Measurements from ENCODE around the gene SEC61B. TPM values are rescaled to one million over a fixed set of nuclear protein-coding genes. Genes with fewer than 3 reads are reported as not detected.

SEC61B gene
- total RNA-seq, 1 experiment from 2014 or later, result 167 TPM

DNA sequence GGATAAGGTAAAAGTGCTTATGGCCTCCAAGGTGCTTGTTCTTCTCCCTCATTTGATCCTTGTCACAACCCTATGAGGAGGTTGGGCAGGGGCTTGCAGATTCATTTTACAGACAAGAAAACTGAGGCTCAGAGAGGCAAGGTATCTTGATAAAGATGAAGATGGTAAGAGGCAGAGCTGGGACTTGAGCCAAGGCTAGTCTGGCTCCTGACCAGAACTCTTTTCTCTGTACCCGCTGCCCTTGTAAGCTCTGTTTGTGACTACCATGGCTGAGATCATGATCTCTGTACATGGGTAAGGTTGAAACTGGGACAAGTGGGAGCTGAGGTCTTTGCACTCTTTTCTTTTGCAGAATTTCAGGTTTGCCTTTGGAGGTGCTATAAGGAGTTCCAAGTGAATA, 33.6 kb downstream of the SEC61B start (continued):
- no peak for TF ChIP-seq GRHL2 (CRISPR knock-in tag; IDR thresholded peaks at IDR 0.05; ENCODE audit: insufficient replicate concordance, severe bottlenecking)

DNA sequence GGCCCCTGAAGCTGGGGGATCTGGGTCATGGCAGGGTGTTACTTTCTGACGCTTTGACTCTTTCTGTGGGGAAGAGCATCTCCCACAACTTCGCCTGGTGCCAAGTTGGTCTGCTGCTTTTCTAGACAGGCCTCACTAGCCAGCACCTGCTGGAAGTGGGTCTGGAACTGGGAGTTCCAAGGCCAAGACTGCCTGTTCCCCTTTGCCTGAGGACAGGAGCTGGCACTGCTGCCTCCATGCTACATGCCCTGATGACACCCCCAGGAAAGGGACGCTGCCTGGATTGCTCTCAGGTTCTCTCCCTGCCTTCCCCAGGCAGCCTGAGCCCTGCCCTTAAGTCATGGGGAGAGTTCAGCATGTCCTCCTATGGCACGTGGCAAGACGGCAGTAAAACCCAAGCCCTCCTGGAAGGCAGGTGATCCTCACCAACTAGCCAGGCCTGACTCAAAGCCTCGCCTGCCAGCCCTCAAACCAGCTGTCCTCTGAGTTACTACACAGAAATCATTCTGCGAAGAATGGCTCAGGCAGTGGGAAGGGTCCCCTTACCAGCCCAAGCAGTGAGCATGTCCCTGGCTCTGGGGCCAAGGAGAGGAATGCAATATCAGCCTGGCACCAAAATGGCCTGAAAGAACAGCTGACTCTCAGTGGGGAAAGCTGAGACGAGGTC, 35.8 kb downstream of the SEC61B start:
- Mint-ChIP-seq H3K4me1 (peaks cover 16% of the 10 kb centered on the region), H3K27ac (no peak overlapping the region)
- POLR2A ChIA-PET, result no interaction called here

DNA sequence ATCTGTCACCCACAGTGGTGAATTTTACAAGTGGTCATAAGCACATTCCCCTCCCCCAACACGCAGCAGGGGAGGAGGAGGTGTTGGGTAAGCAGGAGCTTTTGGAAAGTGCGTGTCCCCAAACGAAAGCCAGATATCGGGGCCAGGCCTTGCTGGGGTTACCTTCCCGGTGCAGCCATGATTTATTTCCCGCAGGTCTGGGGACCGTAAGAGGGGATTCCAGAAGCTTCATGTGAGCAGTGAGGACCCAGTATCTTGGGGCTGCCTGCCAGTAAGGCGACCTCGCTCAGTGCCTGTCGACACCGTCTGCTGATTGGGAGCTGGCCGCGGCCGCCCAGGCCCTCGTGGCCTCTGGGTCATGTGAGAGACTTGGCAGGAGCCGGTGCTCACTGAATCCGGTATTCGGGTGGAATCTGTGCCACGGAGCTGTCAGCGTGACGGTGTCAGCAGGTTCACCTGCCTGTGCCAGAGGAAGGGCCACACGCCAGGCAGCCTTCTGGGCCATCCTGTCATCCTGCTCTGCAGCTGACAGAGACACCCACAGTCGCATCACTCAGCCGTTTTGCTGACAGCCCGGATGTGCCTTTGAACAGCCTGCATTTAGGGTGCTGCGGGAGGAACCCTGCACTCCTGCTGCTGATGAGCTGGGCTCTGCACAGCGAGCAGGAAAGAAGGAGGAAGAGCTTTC, 37.3 kb downstream of the SEC61B start:
- Mint-ChIP-seq H3K27ac (no peak overlapping the region), H3K4me3 (no peak overlapping the region), H3K36me3 (no peaks in the 10 kb centered on the region), H3K4me1 (peaks cover 16% of the 10 kb centered on the region), H3K27me3 (ENCODE audit: low read depth) (no peaks in the 10 kb centered on the region), H3K9me3 (no peaks in the 10 kb centered on the region)
- ChIA-PET CTCF (interaction anchor here (0.7 to 2.1 kb wide), 5 partner anchors 28 to 96 kb away, joined by 3 to 18 read pairs (median 4); no protein-coding TSS in a partner anchor), POLR2A (interaction anchor here (0.7 kb wide), 1 partner anchor 75 kb away, joined by 3 read pairs; no protein-coding TSS in a partner anchor)
- peak; percentile 62 for ATAC-seq
- TF ChIP-seq, protein P1, sequence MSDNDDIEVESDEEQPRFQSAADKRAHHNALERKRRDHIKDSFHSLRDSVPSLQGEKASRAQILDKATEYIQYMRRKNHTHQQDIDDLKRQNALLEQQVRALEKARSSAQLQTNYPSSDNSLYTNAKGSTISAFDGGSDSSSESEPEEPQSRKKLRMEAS (CRISPR knock-in tag; IDR thresholded peaks at IDR 0.05), result 0 out of 2 replicates have a peak, but pooled peaks have one; percentile 16
- TF ChIP-seq, protein P2, sequence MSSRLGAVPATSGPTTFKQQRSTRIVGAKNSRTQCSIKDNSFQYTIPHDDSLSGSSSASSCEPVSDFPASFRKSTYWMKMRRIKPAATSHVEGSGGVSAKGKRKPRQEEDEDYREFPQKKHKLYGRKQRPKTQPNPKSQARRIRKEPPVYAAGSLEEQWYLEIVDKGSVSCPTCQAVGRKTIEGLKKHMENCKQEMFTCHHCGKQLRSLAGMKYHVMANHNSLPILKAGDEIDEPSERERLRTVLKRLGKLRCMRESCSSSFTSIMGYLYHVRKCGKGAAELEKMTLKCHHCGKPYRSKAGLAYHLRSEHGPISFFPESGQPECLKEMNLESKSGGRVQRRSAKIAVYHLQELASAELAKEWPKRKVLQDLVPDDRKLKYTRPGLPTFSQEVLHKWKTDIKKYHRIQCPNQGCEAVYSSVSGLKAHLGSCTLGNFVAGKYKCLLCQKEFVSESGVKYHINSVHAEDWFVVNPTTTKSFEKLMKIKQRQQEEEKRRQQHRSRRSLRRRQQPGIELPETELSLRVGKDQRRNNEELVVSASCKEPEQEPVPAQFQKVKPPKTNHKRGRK (CRISPR knock-in tag; IDR thresholded peaks at IDR 0.05; ENCODE audit: borderline replicate concordance), result no peak
- TF ChIP-seq, protein P3, sequence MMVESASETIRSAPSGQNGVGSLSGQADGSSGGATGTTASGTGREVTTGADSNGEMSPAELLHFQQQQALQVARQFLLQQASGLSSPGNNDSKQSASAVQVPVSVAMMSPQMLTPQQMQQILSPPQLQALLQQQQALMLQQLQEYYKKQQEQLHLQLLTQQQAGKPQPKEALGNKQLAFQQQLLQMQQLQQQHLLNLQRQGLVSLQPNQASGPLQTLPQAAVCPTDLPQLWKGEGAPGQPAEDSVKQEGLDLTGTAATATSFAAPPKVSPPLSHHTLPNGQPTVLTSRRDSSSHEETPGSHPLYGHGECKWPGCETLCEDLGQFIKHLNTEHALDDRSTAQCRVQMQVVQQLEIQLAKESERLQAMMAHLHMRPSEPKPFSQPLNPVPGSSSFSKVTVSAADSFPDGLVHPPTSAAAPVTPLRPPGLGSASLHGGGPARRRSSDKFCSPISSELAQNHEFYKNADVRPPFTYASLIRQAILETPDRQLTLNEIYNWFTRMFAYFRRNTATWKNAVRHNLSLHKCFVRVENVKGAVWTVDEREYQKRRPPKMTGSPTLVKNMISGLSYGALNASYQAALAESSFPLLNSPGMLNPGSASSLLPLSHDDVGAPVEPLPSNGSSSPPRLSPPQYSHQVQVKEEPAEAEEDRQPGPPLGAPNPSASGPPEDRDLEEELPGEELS (CRISPR knock-in tag; IDR thresholded peaks at IDR 0.05), result peak; percentile 44; the same call in 1 of the 2 replicates
- TF ChIP-seq, protein P4, sequence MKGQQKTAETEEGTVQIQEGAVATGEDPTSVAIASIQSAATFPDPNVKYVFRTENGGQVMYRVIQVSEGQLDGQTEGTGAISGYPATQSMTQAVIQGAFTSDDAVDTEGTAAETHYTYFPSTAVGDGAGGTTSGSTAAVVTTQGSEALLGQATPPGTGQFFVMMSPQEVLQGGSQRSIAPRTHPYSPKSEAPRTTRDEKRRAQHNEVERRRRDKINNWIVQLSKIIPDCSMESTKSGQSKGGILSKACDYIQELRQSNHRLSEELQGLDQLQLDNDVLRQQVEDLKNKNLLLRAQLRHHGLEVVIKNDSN (CRISPR knock-in tag; IDR thresholded peaks at IDR 0.05), result no peak
- DNase-seq (ENCODE audit: low spot score), result peak; percentile 23

More for the DNA sequence above, 35.8 kb downstream of the SEC61B start:
- no peaks in the 10 kb centered on the region for H3K9me3 Mint-ChIP-seq
- DNase-seq (ENCODE audit: low spot score), result no peak
- CTCF ChIA-PET, result interaction anchor here (0.9 to 2.1 kb wide), 3 partner anchors 26 to 318 kb away, joined by 3 to 18 read pairs (median 4); no protein-coding TSS in a partner anchor
- H3K36me3 Mint-ChIP-seq, result no peaks in the 10 kb centered on the region
- H3K27me3 Mint-ChIP-seq (ENCODE audit: low read depth), result no peaks in the 10 kb centered on the region
- no peak for TF ChIP-seq SOX15 (CRISPR knock-in tag; IDR thresholded peaks at IDR 0.05)
- TF ChIP-seq, protein P5, sequence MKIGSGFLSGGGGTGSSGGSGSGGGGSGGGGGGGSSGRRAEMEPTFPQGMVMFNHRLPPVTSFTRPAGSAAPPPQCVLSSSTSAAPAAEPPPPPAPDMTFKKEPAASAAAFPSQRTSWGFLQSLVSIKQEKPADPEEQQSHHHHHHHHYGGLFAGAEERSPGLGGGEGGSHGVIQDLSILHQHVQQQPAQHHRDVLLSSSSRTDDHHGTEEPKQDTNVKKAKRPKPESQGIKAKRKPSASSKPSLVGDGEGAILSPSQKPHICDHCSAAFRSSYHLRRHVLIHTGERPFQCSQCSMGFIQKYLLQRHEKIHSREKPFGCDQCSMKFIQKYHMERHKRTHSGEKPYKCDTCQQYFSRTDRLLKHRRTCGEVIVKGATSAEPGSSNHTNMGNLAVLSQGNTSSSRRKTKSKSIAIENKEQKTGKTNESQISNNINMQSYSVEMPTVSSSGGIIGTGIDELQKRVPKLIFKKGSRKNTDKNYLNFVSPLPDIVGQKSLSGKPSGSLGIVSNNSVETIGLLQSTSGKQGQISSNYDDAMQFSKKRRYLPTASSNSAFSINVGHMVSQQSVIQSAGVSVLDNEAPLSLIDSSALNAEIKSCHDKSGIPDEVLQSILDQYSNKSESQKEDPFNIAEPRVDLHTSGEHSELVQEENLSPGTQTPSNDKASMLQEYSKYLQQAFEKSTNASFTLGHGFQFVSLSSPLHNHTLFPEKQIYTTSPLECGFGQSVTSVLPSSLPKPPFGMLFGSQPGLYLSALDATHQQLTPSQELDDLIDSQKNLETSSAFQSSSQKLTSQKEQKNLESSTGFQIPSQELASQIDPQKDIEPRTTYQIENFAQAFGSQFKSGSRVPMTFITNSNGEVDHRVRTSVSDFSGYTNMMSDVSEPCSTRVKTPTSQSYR (CRISPR knock-in tag; IDR thresholded peaks at IDR 0.05), result no peak
- TF ChIP-seq FOXK1 (CRISPR knock-in tag; IDR thresholded peaks at IDR 0.05), result no peak
- no peak for TF ChIP-seq ZNF423 (CRISPR knock-in tag; IDR thresholded peaks at IDR 0.05)
- TF ChIP-seq EMX1 (CRISPR knock-in tag; IDR thresholded peaks at IDR 0.05), result no peak
- H3K4me3 Mint-ChIP-seq, result no peak overlapping the region
- no peak for ATAC-seq

DNA sequence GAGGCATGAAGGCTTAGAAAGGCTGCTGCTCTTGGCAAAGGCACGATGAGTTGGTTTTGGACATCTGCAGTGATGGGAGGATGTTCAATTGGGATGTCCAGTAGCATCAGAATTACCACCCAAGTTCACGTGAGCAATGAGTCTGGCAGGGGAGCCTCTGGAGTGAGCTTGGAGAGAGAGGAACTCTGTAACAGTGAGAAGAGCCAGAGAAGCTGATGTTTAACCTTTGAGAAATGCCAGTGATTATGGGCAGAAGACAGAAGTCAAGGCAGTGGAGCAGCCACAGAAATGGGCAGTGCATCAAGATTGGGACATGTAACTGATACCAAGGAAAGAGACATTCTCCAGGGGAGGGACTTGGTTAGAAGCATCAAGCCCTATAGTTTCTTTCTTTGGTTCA, 39.8 kb downstream of the SEC61B start:
- ATAC-seq (no peak), DNase-seq (ENCODE audit: low spot score) (no peak)
- H3K4me1 Mint-ChIP-seq, result peaks cover 17% of the 10 kb centered on the region
- H3K27me3 Mint-ChIP-seq (ENCODE audit: low read depth), result no peaks in the 10 kb centered on the region
- H3K36me3 Mint-ChIP-seq, result no peaks in the 10 kb centered on the region
- TF ChIP-seq, protein P6, sequence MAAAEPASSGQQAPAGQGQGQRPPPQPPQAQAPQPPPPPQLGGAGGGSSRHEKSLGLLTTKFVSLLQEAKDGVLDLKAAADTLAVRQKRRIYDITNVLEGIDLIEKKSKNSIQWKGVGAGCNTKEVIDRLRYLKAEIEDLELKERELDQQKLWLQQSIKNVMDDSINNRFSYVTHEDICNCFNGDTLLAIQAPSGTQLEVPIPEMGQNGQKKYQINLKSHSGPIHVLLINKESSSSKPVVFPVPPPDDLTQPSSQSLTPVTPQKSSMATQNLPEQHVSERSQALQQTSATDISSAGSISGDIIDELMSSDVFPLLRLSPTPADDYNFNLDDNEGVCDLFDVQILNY (CRISPR knock-in tag; IDR thresholded peaks at IDR 0.05), result no peak
- TF ChIP-seq, protein P7, sequence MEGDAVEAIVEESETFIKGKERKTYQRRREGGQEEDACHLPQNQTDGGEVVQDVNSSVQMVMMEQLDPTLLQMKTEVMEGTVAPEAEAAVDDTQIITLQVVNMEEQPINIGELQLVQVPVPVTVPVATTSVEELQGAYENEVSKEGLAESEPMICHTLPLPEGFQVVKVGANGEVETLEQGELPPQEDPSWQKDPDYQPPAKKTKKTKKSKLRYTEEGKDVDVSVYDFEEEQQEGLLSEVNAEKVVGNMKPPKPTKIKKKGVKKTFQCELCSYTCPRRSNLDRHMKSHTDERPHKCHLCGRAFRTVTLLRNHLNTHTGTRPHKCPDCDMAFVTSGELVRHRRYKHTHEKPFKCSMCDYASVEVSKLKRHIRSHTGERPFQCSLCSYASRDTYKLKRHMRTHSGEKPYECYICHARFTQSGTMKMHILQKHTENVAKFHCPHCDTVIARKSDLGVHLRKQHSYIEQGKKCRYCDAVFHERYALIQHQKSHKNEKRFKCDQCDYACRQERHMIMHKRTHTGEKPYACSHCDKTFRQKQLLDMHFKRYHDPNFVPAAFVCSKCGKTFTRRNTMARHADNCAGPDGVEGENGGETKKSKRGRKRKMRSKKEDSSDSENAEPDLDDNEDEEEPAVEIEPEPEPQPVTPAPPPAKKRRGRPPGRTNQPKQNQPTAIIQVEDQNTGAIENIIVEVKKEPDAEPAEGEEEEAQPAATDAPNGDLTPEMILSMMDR (IDR thresholded peaks at IDR 0.05), result no peak
- POLR2A ChIA-PET, result no interaction called here
- CTCF ChIA-PET, result no interaction called here
- H3K4me3 Mint-ChIP-seq, result no peak overlapping the region
- no peaks in the 10 kb centered on the region for H3K9me3 Mint-ChIP-seq
- no peak overlapping the region for H3K27ac Mint-ChIP-seq

Data from WTC11 (cell line).